Skeletal muscle satellite cell (primary cell): ENCODE results near the gene DPH3.

ENCODE experiments used
- H3K27me3 ChIP-seq: 2 replicates; pipeline ENCODE4 v1.7.0; 2013; ENCODE audit warnings: low read length; ENCODE audit not compliant: control insufficient read depth, insufficient read depth
- H3K36me3 ChIP-seq: 2 replicates; pipeline ENCODE4 v1.7.0; 2013; ENCODE audit warnings: mild to moderate bottlenecking, control low read depth, low read length; ENCODE audit not compliant: insufficient read depth
- H3K4me1 ChIP-seq: 2 replicates; pipeline ENCODE4 v1.7.0; 2013; ENCODE audit warnings: low read length; ENCODE audit not compliant: control insufficient read depth, insufficient read depth
- H3K4me2 ChIP-seq: 2 replicates; pipeline ENCODE4 v1.7.0; 2013; ENCODE audit warnings: mild to moderate bottlenecking, low read length
- H3K4me3 ChIP-seq: 2 replicates; pipeline ENCODE4 v1.7.0; 2013; ENCODE audit warnings: low read length
- H3K9ac ChIP-seq: 2 replicates; pipeline ENCODE4 v1.7.0; 2013; ENCODE audit warnings: mild to moderate bottlenecking, low read depth, low read length, moderate library complexity
- H3K9me3 ChIP-seq: replicated peaks from 2 replicates; pipeline ENCODE4 v1.7.0; 2013; ENCODE audit warnings: mild to moderate bottlenecking, control low read depth, low read length

Gene DPH3

DNA sequence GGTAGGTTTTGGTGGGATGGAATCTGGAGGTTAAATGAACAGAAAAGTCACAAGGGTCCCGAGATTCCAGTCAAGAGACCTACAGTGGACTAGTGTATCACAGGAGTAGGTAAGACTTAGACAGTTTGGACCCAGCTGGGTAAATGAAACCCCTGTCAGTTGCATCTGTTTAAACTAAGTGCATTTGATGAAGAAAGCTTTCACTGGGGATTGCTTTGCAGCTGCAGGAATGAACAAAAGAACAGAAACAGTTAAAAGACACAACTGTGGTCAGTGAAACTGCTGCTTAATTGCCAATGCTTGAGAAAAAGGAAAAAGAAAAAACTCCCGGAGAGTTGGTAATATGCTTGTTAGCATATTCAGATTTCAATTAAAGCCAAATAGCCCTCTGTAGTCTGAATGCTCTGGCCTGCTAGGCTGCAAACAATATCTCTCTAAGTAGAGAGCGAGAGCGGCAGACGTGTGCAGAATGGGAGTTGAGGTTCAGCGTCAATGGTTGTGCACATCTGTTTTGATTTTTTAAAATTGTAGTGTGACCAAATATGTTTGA lies 37.4 kb upstream of the DPH3 start:
- Histone ChIP-seq H3K36me3 (peaks cover 5% of the 10 kb centered on the region), H3K9me3 (no peaks in the 10 kb centered on the region), H3K4me3 (no peak overlapping the region), H3K27me3 (no peaks in the 10 kb centered on the region), H3K4me2 (no peak overlapping the region), H3K9ac (no peak overlapping the region), H3K4me1 (no peaks in the 10 kb centered on the region)

- Histone ChIP-seq H3K9ac (no peak overlapping the region), H3K27me3 (no peaks in the 10 kb centered on the region), H3K9me3 (no peaks in the 10 kb centered on the region), H3K4me1 (no peaks in the 10 kb centered on the region), H3K4me2 (no peak overlapping the region), H3K4me3 (no peak overlapping the region), H3K36me3 (peaks cover 5% of the 10 kb centered on the region)
These were observed 36.8 kb upstream of the DPH3 start for GRCh38 chr3:16301507-16301906.

DNA sequence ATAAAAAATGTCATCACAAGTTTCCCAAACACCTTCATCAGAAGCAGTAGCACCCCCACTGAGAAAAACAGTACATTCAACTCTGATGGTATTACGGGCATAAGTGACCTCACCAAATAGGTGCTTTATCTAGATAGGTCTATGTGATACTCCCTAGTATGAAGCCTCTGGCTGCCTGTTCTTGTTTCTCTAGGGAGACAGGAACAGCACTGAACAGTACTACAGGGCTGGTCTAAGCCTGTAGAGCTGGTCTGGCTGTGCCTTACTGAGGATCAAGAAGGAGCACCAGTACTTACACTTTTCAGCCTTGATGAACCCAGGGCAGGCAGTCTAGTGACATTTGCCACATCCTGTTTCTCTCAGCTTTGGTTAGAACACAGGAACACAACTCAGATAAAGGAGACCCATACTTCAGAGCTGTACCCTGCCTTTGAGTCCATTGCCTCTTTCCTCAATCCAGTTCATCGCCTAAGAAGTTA lies 36.2 kb upstream of the DPH3 start:
- Histone ChIP-seq H3K4me1 (no peaks in the 10 kb centered on the region), H3K27me3 (no peaks in the 10 kb centered on the region), H3K4me3 (no peak overlapping the region), H3K36me3 (peaks cover 5% of the 10 kb centered on the region), H3K9me3 (no peaks in the 10 kb centered on the region), H3K4me2 (no peak overlapping the region), H3K9ac (no peak overlapping the region)

- no peak overlapping the region for H3K9ac ChIP-seq
- no peak overlapping the region for H3K4me3 ChIP-seq
- no peak overlapping the region for H3K4me2 ChIP-seq
- no peaks in the 10 kb centered on the region for H3K27me3 ChIP-seq
- H3K4me1 ChIP-seq: no peaks in the 10 kb centered on the region
- H3K9me3 ChIP-seq: no peaks in the 10 kb centered on the region
- H3K36me3 ChIP-seq: peaks cover 5% of the 10 kb centered on the region
These were observed 35.6 kb upstream of the DPH3 start for GRCh38 chr3:16300307-16300706.

DNA sequence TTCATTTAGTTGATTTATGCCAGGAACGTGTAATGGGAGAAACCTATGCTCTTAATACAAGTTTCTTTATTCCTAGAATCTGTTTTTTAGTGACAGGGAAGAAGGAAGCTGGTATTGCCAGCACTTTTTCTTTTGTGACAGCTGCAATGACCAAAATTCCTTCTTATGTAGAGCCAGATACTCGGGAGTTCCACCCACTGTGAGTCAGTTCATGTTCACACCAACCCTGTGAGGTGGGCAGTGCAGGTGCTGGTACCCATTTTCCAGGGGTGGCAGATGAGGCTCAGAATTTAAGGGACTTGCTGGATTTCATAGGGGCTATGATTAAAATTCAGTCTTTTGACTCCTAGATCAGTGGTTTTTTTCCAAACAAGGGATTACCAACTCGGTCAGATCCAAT lies 35.0 kb upstream of the DPH3 start:
- H3K4me3 ChIP-seq: no peak overlapping the region
- no peaks in the 10 kb centered on the region for H3K9me3 ChIP-seq
- H3K27me3 ChIP-seq: no peaks in the 10 kb centered on the region
- no peak overlapping the region for H3K4me2 ChIP-seq
- no peak overlapping the region for H3K9ac ChIP-seq
- H3K36me3 ChIP-seq: peaks cover 5% of the 10 kb centered on the region
- no peaks in the 10 kb centered on the region for H3K4me1 ChIP-seq

DNA sequence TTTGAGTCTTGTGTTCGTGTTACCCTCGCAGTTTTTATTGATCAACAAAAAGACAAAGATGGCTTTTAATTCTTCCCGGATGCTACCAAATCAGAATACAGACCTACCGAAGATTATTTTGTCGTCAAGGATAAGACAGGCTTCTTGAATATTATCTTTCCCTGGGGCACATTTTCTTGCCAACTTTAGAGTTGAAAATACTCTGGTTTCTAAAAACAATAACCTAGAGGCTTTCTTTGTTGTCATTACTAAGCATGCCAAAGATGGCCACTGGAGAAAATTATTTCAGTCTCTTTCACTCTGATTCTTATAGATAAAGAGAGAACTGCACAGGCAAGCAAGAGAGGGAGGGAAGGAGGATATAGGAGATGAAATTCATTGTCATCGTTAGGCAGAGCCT lies 34.1 kb upstream of the DPH3 start:
- H3K4me3 ChIP-seq: no peak overlapping the region
- H3K4me2 ChIP-seq: no peak overlapping the region
- H3K4me1 ChIP-seq: no peaks in the 10 kb centered on the region
- no peaks in the 10 kb centered on the region for H3K27me3 ChIP-seq
- no peak overlapping the region for H3K9ac ChIP-seq
- H3K9me3 ChIP-seq: no peaks in the 10 kb centered on the region
- H3K36me3 ChIP-seq: peaks cover 5% of the 10 kb centered on the region

DNA sequence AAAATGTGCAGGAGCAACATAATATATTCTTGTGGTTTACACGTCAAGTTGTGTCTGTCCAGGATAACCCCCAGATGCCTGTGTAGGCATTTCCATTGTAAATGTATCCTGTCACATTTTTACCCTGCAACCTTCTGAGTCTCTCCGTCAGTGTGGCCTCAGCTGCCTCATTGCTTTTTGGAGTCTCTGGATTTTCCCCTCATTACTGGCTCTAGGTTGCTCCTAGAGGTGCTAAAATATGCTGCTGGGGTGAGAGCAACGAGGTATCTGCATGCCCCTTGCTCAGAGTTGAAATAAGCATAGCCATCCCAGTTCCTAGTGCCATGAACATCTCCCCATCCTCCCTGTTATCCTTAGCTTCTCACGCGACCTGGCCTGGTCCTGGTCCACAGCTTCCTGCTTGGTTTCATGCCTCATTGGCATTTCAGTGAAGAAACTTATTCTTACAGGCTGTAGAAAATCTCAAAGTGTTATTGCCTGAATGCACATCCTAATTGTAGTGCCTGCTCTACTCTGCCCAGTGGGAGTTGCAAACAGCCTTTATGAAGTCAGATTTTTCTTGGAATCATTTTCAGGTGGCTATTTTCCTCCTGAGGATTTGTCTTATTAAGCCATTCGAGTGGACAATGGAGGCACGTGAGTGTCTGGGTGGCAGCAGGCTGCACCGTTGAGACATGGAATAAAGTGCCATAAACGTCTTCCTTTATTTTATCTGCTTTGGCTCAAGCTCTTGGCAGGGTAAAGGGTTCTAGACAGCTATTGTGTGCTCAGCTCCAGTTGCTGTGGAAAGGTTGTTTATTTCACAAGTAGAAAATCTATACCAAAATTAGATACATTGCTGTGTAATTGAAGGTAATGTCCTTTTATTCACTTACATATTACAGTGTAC lies 33.5 kb upstream of the DPH3 start:
- Histone ChIP-seq H3K36me3 (peaks cover 5% of the 10 kb centered on the region), H3K27me3 (no peaks in the 10 kb centered on the region), H3K9me3 (no peaks in the 10 kb centered on the region), H3K4me2 (no peak overlapping the region), H3K4me3 (no peak overlapping the region), H3K4me1 (no peaks in the 10 kb centered on the region), H3K9ac (no peak overlapping the region)

- Histone ChIP-seq H3K9me3 (no peaks in the 10 kb centered on the region), H3K4me1 (peaks cover 6% of the 10 kb centered on the region), H3K4me3 (no peak overlapping the region), H3K9ac (no peak overlapping the region), H3K4me2 (no peak overlapping the region), H3K27me3 (no peaks in the 10 kb centered on the region), H3K36me3 (peaks cover 5% of the 10 kb centered on the region)
These were observed 30.7 kb upstream of the DPH3 start for GRCh38 chr3:16295298-16295890.

DNA sequence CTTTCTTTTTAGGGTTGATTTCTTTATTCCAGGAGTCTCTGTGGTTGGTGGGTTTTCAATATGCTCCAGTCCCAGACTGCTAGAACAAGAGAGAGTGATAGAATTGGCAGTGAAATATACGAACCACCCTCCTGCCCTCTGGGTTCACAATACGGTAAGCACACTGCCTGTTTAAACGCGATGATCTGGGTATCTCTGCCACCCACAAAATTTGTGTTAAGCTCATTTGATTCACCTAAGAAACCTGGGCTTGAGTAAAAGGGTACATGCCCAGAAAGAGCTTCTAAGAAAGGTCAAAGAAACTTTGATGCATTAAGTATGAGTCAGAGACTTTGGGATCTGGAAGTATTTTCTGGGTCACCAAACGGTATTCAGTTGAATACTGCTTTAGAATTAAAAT lies 30.1 kb upstream of the DPH3 start:
- H3K9ac ChIP-seq: no peak overlapping the region
- peaks cover 8% of the 10 kb centered on the region for H3K4me1 ChIP-seq
- no peaks in the 10 kb centered on the region for H3K27me3 ChIP-seq
- peaks cover 5% of the 10 kb centered on the region for H3K36me3 ChIP-seq
- H3K4me2 ChIP-seq: no peak overlapping the region
- no peak overlapping the region for H3K4me3 ChIP-seq
- H3K9me3 ChIP-seq: no peaks in the 10 kb centered on the region

DNA sequence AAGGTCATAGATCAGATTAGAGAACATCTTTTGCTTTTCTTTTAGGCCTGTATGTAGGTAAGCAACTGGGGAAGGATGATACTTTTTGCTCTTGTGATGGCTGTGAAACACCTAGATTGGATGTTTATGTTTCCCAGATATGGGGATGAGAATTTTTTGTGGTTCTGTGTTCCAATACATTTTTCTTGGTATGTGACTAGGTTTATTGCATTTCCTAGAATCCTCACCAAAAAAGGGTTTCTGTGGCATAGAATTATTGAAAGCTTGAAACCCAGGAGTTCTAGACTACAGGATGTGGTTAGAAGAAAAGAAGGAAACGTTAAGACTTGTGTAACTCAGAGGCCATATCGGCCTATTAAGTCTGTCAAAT lies 26.1 kb upstream of the DPH3 start:
- H3K4me1 ChIP-seq: peaks cover 16% of the 10 kb centered on the region
- no peaks in the 10 kb centered on the region for H3K36me3 ChIP-seq
- H3K9me3 ChIP-seq: no peaks in the 10 kb centered on the region
- no peaks in the 10 kb centered on the region for H3K27me3 ChIP-seq
- no peak overlapping the region for H3K4me3 ChIP-seq
- no peak overlapping the region for H3K4me2 ChIP-seq
- no peak overlapping the region for H3K9ac ChIP-seq

DNA sequence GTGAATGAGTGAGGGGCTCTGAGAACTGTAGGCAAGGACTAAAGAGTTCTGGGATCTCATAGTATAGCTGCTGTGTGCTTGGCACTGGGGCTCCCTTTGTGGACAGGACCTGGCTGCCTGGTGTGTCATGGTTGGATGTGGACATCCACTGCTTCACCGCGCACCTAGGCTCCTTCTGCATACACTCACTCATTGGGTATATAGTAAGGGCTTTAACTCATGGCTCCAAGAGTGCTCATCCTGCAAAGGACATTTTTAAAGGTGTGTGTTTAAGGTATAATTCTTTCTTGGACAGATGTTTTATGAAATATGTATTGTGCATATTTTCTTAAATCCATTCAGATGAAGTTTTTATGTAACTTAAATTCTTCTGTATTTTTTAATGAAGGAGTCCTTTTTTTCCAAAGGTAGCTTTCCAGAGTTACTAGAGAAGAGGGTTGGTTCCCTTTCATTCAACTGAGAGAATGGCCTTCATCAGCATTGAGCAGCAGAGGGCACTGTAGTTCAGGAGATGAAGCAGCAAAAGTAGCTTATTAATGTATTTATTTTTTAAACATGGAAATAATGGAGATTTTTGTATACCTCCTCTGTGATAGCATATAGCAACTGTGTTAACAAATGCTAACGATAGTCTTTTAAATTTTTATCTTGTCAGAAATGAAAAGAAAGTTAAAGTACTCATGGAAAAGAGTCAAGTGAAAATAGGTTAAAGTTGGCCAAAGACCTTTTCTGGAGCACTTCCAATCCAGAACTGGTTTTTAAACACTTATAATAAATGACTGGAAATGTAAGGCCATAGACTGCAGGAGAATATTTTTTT lies 25.5 kb upstream of the DPH3 start:
- H3K27me3 ChIP-seq: no peaks in the 10 kb centered on the region
- no peaks in the 10 kb centered on the region for H3K36me3 ChIP-seq
- peaks cover 16% of the 10 kb centered on the region for H3K4me1 ChIP-seq
- no peak overlapping the region for H3K4me3 ChIP-seq
- no peaks in the 10 kb centered on the region for H3K9me3 ChIP-seq
- no peak overlapping the region for H3K9ac ChIP-seq
- H3K4me2 ChIP-seq: no peak overlapping the region
